GM12891 (cell line): ENCODE results near the gene LPO.

Experiments
- PAX5 ChIP-seq: IDR thresholded peaks from 2 replicates; pipeline ENCODE4 v1.6.1; 2011; ENCODE audit warnings: low read length, moderate library complexity, mild to moderate bottlenecking; ENCODE audit not compliant: insufficient read depth, severe bottlenecking
- POLR2A ChIP-seq: IDR thresholded peaks from 2 replicates; pipeline ENCODE4 v1.6.1; 2011; ENCODE audit warnings: low read depth, low read length, control low read depth
- POLR2AphosphoS5 ChIP-seq: IDR thresholded peaks from 2 replicates; pipeline ENCODE4 v1.6.1; 2011; ENCODE audit warnings: low read depth, low read length, control low read depth
- POU2F2 ChIP-seq: IDR thresholded peaks from 2 replicates; pipeline ENCODE4 v1.6.1; 2011; ENCODE audit warnings: low read depth, mild to moderate bottlenecking, control low read depth, low read length, moderate library complexity
- SPI1 ChIP-seq: IDR thresholded peaks from 2 replicates; pipeline ENCODE4 v1.6.1; 2011; ENCODE audit warnings: low read depth, low read length, control low read depth
- TAF1 ChIP-seq: IDR thresholded peaks from 2 replicates; pipeline ENCODE4 v1.6.1; 2011; ENCODE audit warnings: low read depth, low read length, control low read depth

DNA sequence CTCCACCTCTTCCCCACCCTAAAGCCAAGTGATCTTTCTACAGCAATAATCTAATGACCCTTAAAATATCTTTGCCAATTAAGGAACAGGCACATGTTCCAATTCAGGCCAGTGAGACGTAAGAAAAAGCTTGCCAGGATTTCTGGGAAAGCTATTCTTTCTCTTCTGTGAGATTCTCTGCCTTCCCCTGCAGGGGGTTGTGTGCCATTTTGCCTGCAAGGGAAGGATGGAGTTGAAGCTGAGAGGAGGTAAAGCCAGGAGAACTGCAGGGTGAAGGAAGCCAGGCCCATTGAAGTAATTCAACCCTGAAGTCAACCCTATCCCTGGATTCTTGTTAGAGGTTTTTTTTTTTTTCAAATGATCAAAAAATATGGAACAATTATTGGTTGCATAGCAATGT is 9.0 kb upstream of the LPO start:
- no peak for TF ChIP-seq POLR2AphosphoS5
- no peak for TF ChIP-seq POLR2A
- no peak for TF ChIP-seq TAF1
- no peak for TF ChIP-seq PAX5
- no peak for TF ChIP-seq POU2F2
- no peak for TF ChIP-seq SPI1
